Measurements from ENCODE around the gene B4GAT1. TPM values are rescaled to one million over a fixed set of nuclear protein-coding genes. Genes with fewer than 3 reads are reported as not detected.

B4GAT1 gene
- total and polyA plus RNA-seq, 2 of the 4 experiments (the other 2 are of a cell fraction), result 10.6 to 18.4 TPM

Small RNA genes lying within 50 kb of the gene (microRNA-seq; reads per million reads assigned to microRNA genes)
- gene RF00017 (ENCODE audit: insufficient read depth, insufficient read length), result not detected
- not detected for gene RNU1-84P (ENCODE audit: insufficient read depth, insufficient read length)

Small RNA genes lying within 50 kb of the gene (small RNA-seq; reads per million reads assigned to genes)
- 0 reads per million in 5 experiments for gene RF00017
- 0 to 4.8 (median 0.25) reads per million in 5 experiments for gene RNU1-84P

Other genes starting within 250 kb of the B4GAT1 start
- 6.9 and 7.9 TPM in 2 replicates for gene KLC2, start 89.9 kb downstream of the B4GAT1 start, total RNA-seq (2012; rRNA removed)
- gene KLC2, start 89.9 kb downstream of the B4GAT1 start, polyA plus RNA-seq (2012; rRNA removed), result 22.0 and 26.4 TPM in 2 replicates
- 76.9 and 83.7 TPM in 2 replicates for gene RAB1B, start 79.0 kb downstream of the B4GAT1 start, total RNA-seq (2012; rRNA removed)
- 248 and 296 TPM in 2 replicates for gene RAB1B, start 79.0 kb downstream of the B4GAT1 start, polyA plus RNA-seq (2012; rRNA removed)
- 0.54 and 0.83 TPM in 2 replicates for gene CNIH2, start 69.5 kb downstream of the B4GAT1 start, total RNA-seq (2012; rRNA removed)
- gene CNIH2, start 69.5 kb downstream of the B4GAT1 start, polyA plus RNA-seq (2012; rRNA removed), result 3.4 and 5.2 TPM in 2 replicates
- gene YIF1A, start 58.5 kb downstream of the B4GAT1 start, total RNA-seq (2012; rRNA removed), result 128 and 134 TPM in 2 replicates
- gene YIF1A, start 58.5 kb downstream of the B4GAT1 start, polyA plus RNA-seq (2012; rRNA removed), result 207 and 219 TPM in 2 replicates
- not detected in 2 replicates for gene TMEM151A, start 55.7 kb downstream of the B4GAT1 start, total RNA-seq (2012; rRNA removed)
- 0.03 and 0.07 TPM in 2 replicates for gene TMEM151A, start 55.7 kb downstream of the B4GAT1 start, polyA plus RNA-seq (2012; rRNA removed)
- gene CD248, start 30.6 kb downstream of the B4GAT1 start, total RNA-seq (2012; rRNA removed), result 19.5 and 25.6 TPM in 2 replicates
- gene CD248, start 30.6 kb downstream of the B4GAT1 start, polyA plus RNA-seq (2012; rRNA removed), result 209 and 223 TPM in 2 replicates
- gene RIN1, start 11.2 kb downstream of the B4GAT1 start, total RNA-seq (2012; rRNA removed), result 9.9 and 10.6 TPM in 2 replicates
- 20.8 and 27.1 TPM in 2 replicates for gene RIN1, start 11.2 kb downstream of the B4GAT1 start, polyA plus RNA-seq (2012; rRNA removed)
- 57.9 and 67.2 TPM in 2 replicates for gene BRMS1, start 2.5 kb downstream of the B4GAT1 start, total RNA-seq (2012; rRNA removed)
- 48.3 and 51.9 TPM in 2 replicates for gene BRMS1, start 2.5 kb downstream of the B4GAT1 start, polyA plus RNA-seq (2012; rRNA removed)
- under 0.01 TPM in 2 replicates for gene SLC29A2, start 24.1 kb upstream of the B4GAT1 start, total RNA-seq (2012; rRNA removed)
- 0.87 and 1.2 TPM in 2 replicates for gene SLC29A2, start 24.1 kb upstream of the B4GAT1 start, polyA plus RNA-seq (2012; rRNA removed)
- gene NPAS4, start 73.4 kb upstream of the B4GAT1 start, total RNA-seq (2012; rRNA removed), result under 0.01 TPM in 1 of 2 replicates, not detected in the other
- gene NPAS4, start 73.4 kb upstream of the B4GAT1 start, polyA plus RNA-seq (2012; rRNA removed), result 0.77 and 0.89 TPM in 2 replicates
- gene MRPL11, start 91.2 kb upstream of the B4GAT1 start, total RNA-seq (2012; rRNA removed), result 39.2 and 45.5 TPM in 2 replicates
- gene MRPL11, start 91.2 kb upstream of the B4GAT1 start, polyA plus RNA-seq (2012; rRNA removed), result 45.6 and 46.6 TPM in 2 replicates
- gene PELI3, start 119.3 kb upstream of the B4GAT1 start, total RNA-seq (2012; rRNA removed), result 3.9 and 5.0 TPM in 2 replicates
- gene PELI3, start 119.3 kb upstream of the B4GAT1 start, polyA plus RNA-seq (2012; rRNA removed), result 6.3 and 6.5 TPM in 2 replicates
- gene DPP3, start 132.8 kb upstream of the B4GAT1 start, total RNA-seq (2012; rRNA removed), result 51.8 and 52.8 TPM in 2 replicates
- 66.3 and 90.3 TPM in 2 replicates for gene DPP3, start 132.8 kb upstream of the B4GAT1 start, polyA plus RNA-seq (2012; rRNA removed)
- 13.9 and 16.5 TPM in 2 replicates for gene BBS1, start 163.0 kb upstream of the B4GAT1 start, total RNA-seq (2012; rRNA removed)
- gene BBS1, start 163.0 kb upstream of the B4GAT1 start, polyA plus RNA-seq (2012; rRNA removed), result 17.3 and 20.6 TPM in 2 replicates
- 3.2 and 3.6 TPM in 2 replicates for gene ZDHHC24, start 198.4 kb upstream of the B4GAT1 start, total RNA-seq (2012; rRNA removed)
- 10.9 and 18.1 TPM in 2 replicates for gene ZDHHC24, start 198.4 kb upstream of the B4GAT1 start, polyA plus RNA-seq (2012; rRNA removed)
- gene ACTN3, start 199.3 kb upstream of the B4GAT1 start, total RNA-seq (2012; rRNA removed), result under 0.01 TPM in 2 replicates
- 0.05 and 0.06 TPM in 2 replicates for gene ACTN3, start 199.3 kb upstream of the B4GAT1 start, polyA plus RNA-seq (2012; rRNA removed)
- 3.6 and 4.1 TPM in 2 replicates for gene CTSF, start 221.0 kb upstream of the B4GAT1 start, total RNA-seq (2012; rRNA removed)
- 15.2 and 16.0 TPM in 2 replicates for gene CTSF, start 221.0 kb upstream of the B4GAT1 start, polyA plus RNA-seq (2012; rRNA removed)
- gene CCDC87, start 245.4 kb upstream of the B4GAT1 start, total RNA-seq (2012; rRNA removed), result under 0.01 and 0.18 TPM in 2 replicates
- gene CCDC87, start 245.4 kb upstream of the B4GAT1 start, polyA plus RNA-seq (2012; rRNA removed), result 0.14 and 0.19 TPM in 2 replicates
- gene CCS, start 245.6 kb upstream of the B4GAT1 start, total RNA-seq (2012; rRNA removed), result 20.1 and 21.4 TPM in 2 replicates
- gene CCS, start 245.6 kb upstream of the B4GAT1 start, polyA plus RNA-seq (2012; rRNA removed), result 53.0 and 54.6 TPM in 2 replicates